Measurements from ENCODE around the gene ELMOD3.
"Not testable (repeated sequence)": the region's sequence is repeated elsewhere in the genome, so short reads cannot be mapped to it uniquely, and the experiment has no call there.

ELMOD3 gene

GRCh38 chr2:85333877-85334276, 20.7 kb upstream of the ELMOD3 start:
- not testable (repeated sequence) for H3K36me3 ChIP-seq (ENCODE audit: control insufficient read depth, insufficient read depth, low read length); H3K9ac ChIP-seq (ENCODE audit: low read length); H3K9me3 ChIP-seq (ENCODE audit: control insufficient read depth, low read length); H3K27me3 ChIP-seq (ENCODE audit: control insufficient read depth, insufficient read depth, low read length); H3K4me3 ChIP-seq (ENCODE audit: low read length); H3K4me1 ChIP-seq (ENCODE audit: control insufficient read depth, insufficient read depth, low read length)

- Histone ChIP-seq H3K9me3 (ENCODE audit: control insufficient read depth, low read length) (no peaks in the 10 kb centered on the region), H3K36me3 (ENCODE audit: control insufficient read depth, insufficient read depth, low read length) (no peaks in the 10 kb centered on the region), H3K27me3 (ENCODE audit: control insufficient read depth, insufficient read depth, low read length) (no peaks in the 10 kb centered on the region), H3K9ac (ENCODE audit: low read length) (no peak overlapping the region), H3K4me3 (ENCODE audit: low read length) (no peak overlapping the region), H3K4me1 (ENCODE audit: control insufficient read depth, insufficient read depth, low read length) (no peaks in the 10 kb centered on the region)
These were observed 19.6 kb upstream of the ELMOD3 start for GRCh38 chr2:85334928-85335327.

GRCh38 chr2:85340034-85340892, 14.3 kb upstream of the ELMOD3 start:
- no peaks in the 10 kb centered on the region for H3K4me1 ChIP-seq (ENCODE audit: control insufficient read depth, insufficient read depth, low read length)
- peaks cover 12% of the 10 kb centered on the region for H3K36me3 ChIP-seq (ENCODE audit: control insufficient read depth, insufficient read depth, low read length)
- H3K27me3 ChIP-seq (ENCODE audit: control insufficient read depth, insufficient read depth, low read length): no peaks in the 10 kb centered on the region
- H3K9ac ChIP-seq (ENCODE audit: low read length): no peak overlapping the region
- no peaks in the 10 kb centered on the region for H3K9me3 ChIP-seq (ENCODE audit: control insufficient read depth, low read length)
- H3K4me3 ChIP-seq (ENCODE audit: low read length): no peak overlapping the region

GRCh38 chr2:85341269-85342029, 13.1 kb upstream of the ELMOD3 start:
- H3K9me3 ChIP-seq (ENCODE audit: control insufficient read depth, low read length): no peaks in the 10 kb centered on the region
- no peak overlapping the region for H3K4me3 ChIP-seq (ENCODE audit: low read length)
- H3K36me3 ChIP-seq (ENCODE audit: control insufficient read depth, insufficient read depth, low read length): peaks cover 23% of the 10 kb centered on the region
- H3K4me1 ChIP-seq (ENCODE audit: control insufficient read depth, insufficient read depth, low read length): no peaks in the 10 kb centered on the region
- no peaks in the 10 kb centered on the region for H3K27me3 ChIP-seq (ENCODE audit: control insufficient read depth, insufficient read depth, low read length)
- H3K9ac ChIP-seq (ENCODE audit: low read length): no peak overlapping the region

- no peaks in the 10 kb centered on the region for H3K4me1 ChIP-seq (ENCODE audit: control insufficient read depth, insufficient read depth, low read length)
- H3K4me3 ChIP-seq (ENCODE audit: low read length): no peak overlapping the region
- peaks cover 24% of the 10 kb centered on the region for H3K36me3 ChIP-seq (ENCODE audit: control insufficient read depth, insufficient read depth, low read length)
- H3K27me3 ChIP-seq (ENCODE audit: control insufficient read depth, insufficient read depth, low read length): no peaks in the 10 kb centered on the region
- no peak overlapping the region for H3K9ac ChIP-seq (ENCODE audit: low read length)
- H3K9me3 ChIP-seq (ENCODE audit: control insufficient read depth, low read length): no peaks in the 10 kb centered on the region
These were observed 12.4 kb upstream of the ELMOD3 start for GRCh38 chr2:85342156-85342555.

- not testable (repeated sequence) for H3K4me3 ChIP-seq (ENCODE audit: low read length); H3K9ac ChIP-seq (ENCODE audit: low read length); H3K9me3 ChIP-seq (ENCODE audit: control insufficient read depth, low read length); H3K27me3 ChIP-seq (ENCODE audit: control insufficient read depth, insufficient read depth, low read length); H3K4me1 ChIP-seq (ENCODE audit: control insufficient read depth, insufficient read depth, low read length)
- peaks cover 24% of the 10 kb centered on the region for H3K36me3 ChIP-seq (ENCODE audit: control insufficient read depth, insufficient read depth, low read length)
These were observed 11.2 kb upstream of the ELMOD3 start for GRCh38 chr2:85343207-85343895.

- H3K36me3 ChIP-seq (ENCODE audit: control insufficient read depth, insufficient read depth, low read length): peaks cover 28% of the 10 kb centered on the region
- no peak overlapping the region for H3K4me3 ChIP-seq (ENCODE audit: low read length)
- peaks cover 7% of the 10 kb centered on the region for H3K4me1 ChIP-seq (ENCODE audit: control insufficient read depth, insufficient read depth, low read length)
- H3K9ac ChIP-seq (ENCODE audit: low read length): no peak overlapping the region
- no peaks in the 10 kb centered on the region for H3K27me3 ChIP-seq (ENCODE audit: control insufficient read depth, insufficient read depth, low read length)
- no peaks in the 10 kb centered on the region for H3K9me3 ChIP-seq (ENCODE audit: control insufficient read depth, low read length)
These were observed 10.1 kb upstream of the ELMOD3 start for GRCh38 chr2:85344356-85344954.

GRCh38 chr2:85347599-85347998, 7.0 kb upstream of the ELMOD3 start:
- Histone ChIP-seq H3K4me1 (ENCODE audit: control insufficient read depth, insufficient read depth, low read length) (peaks cover 13% of the 10 kb centered on the region), H3K27me3 (ENCODE audit: control insufficient read depth, insufficient read depth, low read length) (no peaks in the 10 kb centered on the region), H3K9ac (ENCODE audit: low read length) (no peak overlapping the region), H3K4me3 (ENCODE audit: low read length) (no peak overlapping the region), H3K9me3 (ENCODE audit: control insufficient read depth, low read length) (no peaks in the 10 kb centered on the region), H3K36me3 (ENCODE audit: control insufficient read depth, insufficient read depth, low read length) (peaks cover 44% of the 10 kb centered on the region)

- Histone ChIP-seq H3K36me3 (ENCODE audit: control insufficient read depth, insufficient read depth, low read length) (peaks cover 20% of the 10 kb centered on the region), H3K27me3 (ENCODE audit: control insufficient read depth, insufficient read depth, low read length) (no peaks in the 10 kb centered on the region), H3K4me3 (ENCODE audit: low read length) (peak overlapping the region; percentile 77), H3K9ac (ENCODE audit: low read length) (peak overlapping the region; percentile 88), H3K4me1 (ENCODE audit: control insufficient read depth, insufficient read depth, low read length) (peaks cover 12% of the 10 kb centered on the region), H3K9me3 (ENCODE audit: control insufficient read depth, low read length) (no peaks in the 10 kb centered on the region)
These were observed 688 bp upstream of the ELMOD3 start for GRCh38 chr2:85353876-85354285.

GRCh38 chr2:85355073-85355410, 473 bp downstream of the ELMOD3 start:
- Histone ChIP-seq H3K36me3 (ENCODE audit: control insufficient read depth, insufficient read depth, low read length) (peaks cover 10% of the 10 kb centered on the region), H3K4me1 (ENCODE audit: control insufficient read depth, insufficient read depth, low read length) (peaks cover 12% of the 10 kb centered on the region), H3K4me3 (ENCODE audit: low read length) (peak overlapping the region; percentile 77), H3K9ac (ENCODE audit: low read length) (peak overlapping the region; percentile 88), H3K9me3 (ENCODE audit: control insufficient read depth, low read length) (no peaks in the 10 kb centered on the region), H3K27me3 (ENCODE audit: control insufficient read depth, insufficient read depth, low read length) (no peaks in the 10 kb centered on the region)

- H3K27me3 ChIP-seq (ENCODE audit: control insufficient read depth, insufficient read depth, low read length): no peaks in the 10 kb centered on the region
- peak overlapping the region; percentile 77 for H3K4me3 ChIP-seq (ENCODE audit: low read length)
- no peaks in the 10 kb centered on the region for H3K9me3 ChIP-seq (ENCODE audit: control insufficient read depth, low read length)
- H3K36me3 ChIP-seq (ENCODE audit: control insufficient read depth, insufficient read depth, low read length): peaks cover 5% of the 10 kb centered on the region
- peaks cover 12% of the 10 kb centered on the region for H3K4me1 ChIP-seq (ENCODE audit: control insufficient read depth, insufficient read depth, low read length)
- peak overlapping the region; percentile 88 for H3K9ac ChIP-seq (ENCODE audit: low read length)
These were observed 952 bp downstream of the ELMOD3 start for GRCh38 chr2:85355521-85355920.

GRCh38 chr2:85356186-85356585, 1.6 kb downstream of the ELMOD3 start:
- H3K36me3 ChIP-seq (ENCODE audit: control insufficient read depth, insufficient read depth, low read length): no peaks in the 10 kb centered on the region
- no peaks in the 10 kb centered on the region for H3K27me3 ChIP-seq (ENCODE audit: control insufficient read depth, insufficient read depth, low read length)
- no peak overlapping the region for H3K9ac ChIP-seq (ENCODE audit: low read length)
- H3K9me3 ChIP-seq (ENCODE audit: control insufficient read depth, low read length): no peaks in the 10 kb centered on the region
- H3K4me1 ChIP-seq (ENCODE audit: control insufficient read depth, insufficient read depth, low read length): peaks cover 12% of the 10 kb centered on the region
- H3K4me3 ChIP-seq (ENCODE audit: low read length): no peak overlapping the region

All from mucosa of stomach (tissue), 1 donor.